HepG2 (cell line): ENCODE results near the gene PLA2G2A. TPM values are rescaled to one million over a fixed set of nuclear protein-coding genes. Genes with fewer than 3 reads are reported as not detected.

Source experiments
- ATAC-seq: fragments of 200-7000 bp; cut with Tn5 transposase; 3 replicates; pipeline ENCODE4 v1.9.1; 2020; ENCODE audit warnings: mild to moderate bottlenecking, moderate library complexity
- BruUV-seq: library from RNA; stranded (reverse); fragments of 400-500 nt; replicated peaks from 2 replicates; lab custom pipeline; 2021; lab: Mats Ljungman, UMichigan
- CTCF ChIA-PET: fragments of 300-600 bp; formaldehyde crosslinking; extraction: SDS; loops from one replicate; lab custom pipeline; 2021; ENCODE audit warnings: low total read pairs, inconsistent platforms, low intra/inter-chr PET ratio; lab: Yijun Ruan, JAX
- POLR2A ChIA-PET: fragments of 350-600 bp; sonication (Branson Sonifier 250); formaldehyde crosslinking; loops from one replicate; lab custom pipeline; 2020; ENCODE audit warnings: antibody characterized with exemption, inconsistent platforms; lab: Yijun Ruan, JAX
- DNase-seq: peaks from one replicate; pipeline ENCODE4 v3.0.0-alpha.2; 2015; ENCODE audit warnings: low spot score
- FAIRE-seq: peaks from 3 replicates; lab custom pipeline; 2011; peaks lifted over from hg19 to GRCh38; lab: Jason Lieb, UNC
- H2AFZ ChIP-seq: one replicate; pipeline ENCODE4 v1.6.1; 2011; ENCODE audit warnings: low read length, inconsistent platforms
- H3K27ac ChIP-seq: fragments of 300-600 bp; 3 replicates; pipeline ENCODE4 v1.8.0; 2011; ENCODE audit warnings: mixed run types, mild to moderate bottlenecking, mixed read lengths, low read length, inconsistent platforms; ENCODE audit not compliant: insufficient read depth; ENCODE audit errors: extremely low read length
- H3K27me3 ChIP-seq, 2 experiments: fragments of 200-600 bp in 1 of 2; 2 replicates in 1 of 2; 3 replicates in 1 of 2; pipeline versions ENCODE4 v1.6.0 to v1.8.0; 2011; ENCODE audit warnings: low read length in 2 of 2, mild to moderate bottlenecking in 2 of 2, moderate library complexity in 2 of 2, inconsistent platforms in 1 of 2; ENCODE audit not compliant: insufficient read depth in 2 of 2, control insufficient read depth in 1 of 2
- H3K36me3 ChIP-seq, 2 experiments: fragments of 200-600 bp in 1 of 2; replicated peaks in 1 of 2; 2 replicates in 1 of 2; 3 replicates in 1 of 2; pipeline versions ENCODE4 v1.5.1 to v1.8.0; 2011; ENCODE audit warnings: low read length in 2 of 2, inconsistent platforms in 1 of 2; ENCODE audit not compliant: insufficient read depth in 2 of 2, control insufficient read depth in 1 of 2
- H3K4me1 ChIP-seq: 2 replicates; pipeline ENCODE4 v1.5.1; 2012; ENCODE audit warnings: low read length, inconsistent platforms; ENCODE audit not compliant: insufficient read depth
- H3K4me2 ChIP-seq: 2 replicates; pipeline ENCODE4 v1.6.0; 2011; ENCODE audit warnings: low read depth, low read length, inconsistent platforms
- H3K4me3 ChIP-seq, 3 experiments: fragments of 200-600 bp in 1 of 3; sonication (generic), shearing (Covaris generic) in 1 of 3; replicated peaks in 1 of 3; 2 replicates each; pipeline ENCODE4 v1.5.1; 2011 to 2016; ENCODE audit warnings: low read length in 3 of 3, inconsistent platforms in 2 of 3, low read depth in 2 of 3, mild to moderate bottlenecking in 2 of 3, control low read depth in 1 of 3, mixed read lengths in 1 of 3; ENCODE audit not compliant: insufficient read depth in 1 of 3
- H3K79me2 ChIP-seq: one replicate; pipeline ENCODE4 v1.6.1; 2011; ENCODE audit warnings: low read length, inconsistent platforms; ENCODE audit not compliant: insufficient read depth
- H3K9ac ChIP-seq: 2 replicates; pipeline ENCODE4 v1.6.0; 2011; ENCODE audit warnings: mild to moderate bottlenecking, low read depth, low read length, inconsistent platforms; ENCODE audit not compliant: insufficient read depth
- H3K9me3 ChIP-seq: 2 replicates; pipeline ENCODE4 v1.5.1; 2012; ENCODE audit warnings: mild to moderate bottlenecking, low read length
- H4K20me1 ChIP-seq: 2 replicates; pipeline ENCODE4 v1.6.0; 2011; ENCODE audit warnings: inconsistent platforms, mild to moderate bottlenecking, low read length, moderate library complexity; ENCODE audit not compliant: insufficient read depth
- BCL6 ChIP-seq: IDR thresholded peaks from 2 replicates; pipeline ENCODE4 v1.6.1; 2016; ENCODE audit warnings: missing genetic modification reagents, missing compliant biosample characterization
- CERS6 ChIP-seq: sonication (generic); formaldehyde crosslinking; IDR thresholded peaks from 2 replicates; pipeline ENCODE4 v1.5.0; 2020; ENCODE audit warnings: missing genetic modification reagents
- CREM ChIP-seq, 2 experiments: sonication (generic) in 1 of 2; formaldehyde crosslinking in 1 of 2; IDR thresholded peaks; 2 replicates each; pipeline versions ENCODE4 v1.4.0 to v1.6.1; 2016 to 2020; ENCODE audit warnings: antibody characterized with exemption in 1 of 2, mild to moderate bottlenecking in 1 of 2, missing genetic modification reagents in 1 of 2
- E2F5 ChIP-seq: sonication (generic); formaldehyde crosslinking; conservative IDR thresholded peaks from 2 replicates; pipeline ENCODE4 v1.4.0; 2020; ENCODE audit warnings: missing genetic modification reagents
- FIP1L1 ChIP-seq: fragments of 200-400 bp; formaldehyde crosslinking; IDR thresholded peaks from 2 replicates; pipeline ENCODE4 v1.6.1; 2018; ENCODE audit warnings: low read depth, mild to moderate bottlenecking, low read length, moderate library complexity, borderline replicate concordance; ENCODE audit not compliant: insufficient read depth
- FOSL2 ChIP-seq: sonication (generic); formaldehyde crosslinking; IDR thresholded peaks from 2 replicates; pipeline ENCODE4 v1.4.0; 2020; ENCODE audit warnings: missing genetic modification reagents
- FOXA1 ChIP-seq, 2 experiments: fragments of 450-650 bp in 1 of 2; sonication (generic) in 1 of 2; formaldehyde crosslinking in 1 of 2; IDR thresholded peaks; 2 replicates each; pipeline versions ENCODE4 v1.4.0 to v1.6.1; 2016 to 2020; ENCODE audit warnings: missing genetic modification reagents in 1 of 2
- KAT8 ChIP-seq: IDR thresholded peaks from 2 replicates; pipeline ENCODE4 v1.6.1; 2016; ENCODE audit warnings: missing genetic modification reagents, missing compliant biosample characterization
- RARA ChIP-seq: IDR thresholded peaks from 2 replicates; pipeline ENCODE4 v1.6.1; 2016; ENCODE audit warnings: missing genetic modification reagents, missing compliant biosample characterization
- ZHX2 ChIP-seq, 2 experiments: sonication (generic) in 1 of 2; formaldehyde crosslinking in 1 of 2; IDR thresholded peaks; 2 replicates each; pipeline versions ENCODE4 v1.6.1 to v1.9.0; 2014 to 2022; ENCODE audit warnings: antibody characterized with exemption in 1 of 2, borderline replicate concordance in 1 of 2, inconsistent platforms in 1 of 2, low read depth in 1 of 2, missing genetic modification reagents in 1 of 2
- ZNF274 ChIP-seq: sonication (generic); formaldehyde crosslinking; IDR thresholded peaks from 2 replicates; pipeline ENCODE4 v1.5.1; 2020; ENCODE audit warnings: mild to moderate bottlenecking, missing genetic modification reagents
- ZNF292 ChIP-seq: sonication (generic); formaldehyde crosslinking; IDR thresholded peaks from 2 replicates; pipeline ENCODE4 v1.8.1; 2022; ENCODE audit warnings: mild to moderate bottlenecking, low read depth, missing genetic modification reagents, borderline replicate concordance
- ZNF580 ChIP-seq: IDR thresholded peaks from 2 replicates; pipeline ENCODE4 v1.6.1; 2016; ENCODE audit warnings: low read depth, borderline replicate concordance
- ZNF644 ChIP-seq: IDR thresholded peaks from 2 replicates; pipeline ENCODE4 v1.6.1; 2016; ENCODE audit warnings: low read depth
- WGBS: methylation state at CpG from one replicate; pipeline ENCODE4 v1.1.6; 2017; ENCODE audit warnings: low lambda C conversion rate; 5-methylcytosine and 5-hydroxymethylcytosine counted together
- in situ Hi-C: cut with HindIII; loops from 2 replicates; pipeline ENCODE4 v1.10.0; 2017; ENCODE audit warnings: low pct_unique_long_range_greater_than_20kb; ENCODE audit not compliant: extremely low pct_ligation_motif_present
- intact Hi-C: fragments of 100-400 bp; cut with micrococcal nuclease; formaldehyde crosslinking; loops from one replicate; pipeline ENCODE4 v1.10.0; 2022; ENCODE audit not compliant: unreplicated experiment
- polyA plus RNA-seq, 8 experiments: library from polyadenylated mRNA; depleted of rRNA in 3 of 8; stranded (reverse) in 7 of 8; unstranded in 1 of 8; fragments of >200 nt; fragmentation: Illumina TruSeq in 4 of 8; extraction: Trizol in 4 of 8; gene quantifications; 2 replicates each; pipeline versions ENCODE4 v1.2.1 to v1.2.3, GENCODE V29; 2011 to 2016; ENCODE audit warnings: low read depth in 4 of 8, missing spikeins in 1 of 8, mixed read lengths in 1 of 8; ENCODE audit not compliant: insufficient read depth in 1 of 8
- total RNA-seq, 5 experiments: library from RNA; depleted of rRNA; stranded (reverse); fragments of >200 nt; fragmentation: Illumina TruSeq; extraction: Trizol; gene quantifications; 2 replicates each; pipeline ENCODE4 v1.2.3, GENCODE V29; 2016; ENCODE audit warnings: low read depth in 1 of 5

PLA2G2A gene
- total and polyA plus RNA-seq, 2 of the 13 experiments (the other 11 are each of a cell fraction or from before 2014, with no cell fraction given) = 0.35 to 30.3 TPM

- 13% methylated on average over 6 of the region's 6 CpGs for WGBS
- H3K9ac ChIP-seq = no peak overlapping the region
- no peaks in the 10 kb centered on the region for H3K79me2 ChIP-seq
- H3K4me3 ChIP-seq = no peak overlapping the region
- DNase-seq = peak; percentile 88
- H3K4me2 ChIP-seq = no peak overlapping the region
- peaks cover 26% of the 10 kb centered on the region for H3K4me1 ChIP-seq
- ChIA-PET CTCF (no interaction called here), POLR2A (interaction anchor here (0.8 to 1.7 kb wide), 4 partner anchors 17 to 29 kb away, joined by 3 to 7 read pairs (median 3); no protein-coding TSS in a partner anchor)
- no peaks in the 10 kb centered on the region for H3K27me3 ChIP-seq
- intact Hi-C loops (no loop called here), in situ Hi-C loops (no loop called here)
- H3K9me3 ChIP-seq = no peaks in the 10 kb centered on the region
- no peaks in the 10 kb centered on the region for H3K36me3 ChIP-seq
- BruUV-seq = no TSS peak
- H2AFZ ChIP-seq = no peak overlapping the region
- peak; percentile 23 for FAIRE-seq
- H4K20me1 ChIP-seq = no peaks in the 10 kb centered on the region
- no peak for ATAC-seq
- H3K27ac ChIP-seq = no peak overlapping the region
- TF ChIP-seq CREM (IDR thresholded peaks at IDR 0.05) = peak; percentile 56
- TF ChIP-seq CREM (CRISPR knock-in tag; IDR thresholded peaks at IDR 0.05) = no peak
- no peak for TF ChIP-seq ZNF580
- no peak for TF ChIP-seq FIP1L1
- no peak for TF ChIP-seq ZNF292 (CRISPR knock-in tag)
- 0 out of 2 replicates have a peak, but pooled peaks have one; percentile 42 for TF ChIP-seq ZNF644
- no peak for TF ChIP-seq KAT8
- no peak for TF ChIP-seq ZNF274 (CRISPR knock-in tag)
- TF ChIP-seq CERS6 (CRISPR knock-in tag) = no peak
- no peak for TF ChIP-seq FOXA1 (IDR thresholded peaks at IDR 0.05)
- TF ChIP-seq FOXA1 (CRISPR knock-in tag; IDR thresholded peaks at IDR 0.05) = peak; percentile 34
- TF ChIP-seq RARA (CRISPR knock-in tag) = no peak
- TF ChIP-seq ZHX2 (IDR thresholded peaks at IDR 0.05; ENCODE audit: low read depth) = no peak
- TF ChIP-seq ZHX2 (CRISPR knock-in tag; IDR thresholded peaks at IDR 0.05; ENCODE audit: borderline replicate concordance) = no peak
- no peak for TF ChIP-seq E2F5 (CRISPR knock-in tag)
- peak; percentile 51 for TF ChIP-seq FOSL2 (CRISPR knock-in tag)
- TF ChIP-seq BCL6 = 0 out of 2 replicates have a peak, but pooled peaks have one; percentile 14
These were observed 33.1 kb downstream of the PLA2G2A start for GRCh38 chr1:19946331-19946751.
